Raji (cell line): Measurements from ENCODE around the gene NAMPT.

Experiments
- POLR2A ChIP-seq: IDR thresholded peaks from 2 replicates; pipeline ENCODE4 v1.6.1; 2011; ENCODE audit warnings: low read depth, low read length, control low read depth; ENCODE audit not compliant: insufficient read depth

The NAMPT gene

GRCh38 chr7:106282852-106283251 is 1.9 kb downstream of the NAMPT start:
- no peak for TF ChIP-seq POLR2A

- no peak for TF ChIP-seq POLR2A
Measured at GRCh38 chr7:106282390-106282789, 2.4 kb downstream of the NAMPT start.

GRCh38 chr7:106281585-106282318 is 3.0 kb downstream of the NAMPT start:
- no peak for TF ChIP-seq POLR2A

GRCh38 chr7:106281127-106281526 is 3.7 kb downstream of the NAMPT start:
- no peak for TF ChIP-seq POLR2A

- TF ChIP-seq POLR2A, result no peak
Measured at GRCh38 chr7:106279425-106280197, 5.2 kb downstream of the NAMPT start.

GRCh38 chr7:106278695-106279094 is 6.1 kb downstream of the NAMPT start:
- no peak for TF ChIP-seq POLR2A

GRCh38 chr7:106277976-106278375 is 6.8 kb downstream of the NAMPT start:
- no peak for TF ChIP-seq POLR2A

- TF ChIP-seq POLR2A, result no peak
Measured at GRCh38 chr7:106276513-106276912, 8.3 kb downstream of the NAMPT start.

- no peak for TF ChIP-seq POLR2A
Measured at GRCh38 chr7:106273009-106273668, 11.6 kb downstream of the NAMPT start.

GRCh38 chr7:106270122-106270977 is 14.4 kb downstream of the NAMPT start:
- TF ChIP-seq POLR2A, result no peak

GRCh38 chr7:106269254-106269961 is 15.4 kb downstream of the NAMPT start:
- no peak for TF ChIP-seq POLR2A

- TF ChIP-seq POLR2A, result no peak
Measured at GRCh38 chr7:106265133-106265532, 19.6 kb downstream of the NAMPT start.

- no peak for TF ChIP-seq POLR2A
Measured at GRCh38 chr7:106262221-106262881, 22.4 kb downstream of the NAMPT start.

- TF ChIP-seq POLR2A, result no peak
Measured at GRCh38 chr7:106260136-106260561, 24.6 kb downstream of the NAMPT start.
